ENCODE measurements around the gene CPPED1.

The CPPED1 gene

GRCh38 chr16:12673466-12673865 is 130.2 kb downstream of the CPPED1 start:
- H3K4me1 ChIP-seq (ENCODE audit: control insufficient read depth, insufficient read depth, low read length, unreplicated experiment) = peaks cover 17% of the 10 kb centered on the region
- H2AFZ ChIP-seq (ENCODE audit: low read length, unreplicated experiment) = no peak overlapping the region
- H3K27me3 ChIP-seq (ENCODE audit: insufficient read depth, low read length) = no peaks in the 10 kb centered on the region
- no peaks in the 10 kb centered on the region for H3K36me3 ChIP-seq (ENCODE audit: insufficient read depth, low read length)
- H3K79me2 ChIP-seq (ENCODE audit: control insufficient read depth, insufficient read depth, low read length, unreplicated experiment) = no peaks in the 10 kb centered on the region
- no peak overlapping the region for H3K4me3 ChIP-seq (ENCODE audit: low read depth, low read length)
- no peak overlapping the region for H3K27ac ChIP-seq (ENCODE audit: low read depth, low read length)

- H3K36me3 ChIP-seq (ENCODE audit: insufficient read depth, low read length) = no peaks in the 10 kb centered on the region
- H3K27ac ChIP-seq (ENCODE audit: low read depth, low read length) = no peak overlapping the region
Observed at GRCh38 chr16:12672986-12673385, 130.7 kb downstream of the CPPED1 start.

GRCh38 chr16:12669908-12670307 is 133.8 kb downstream of the CPPED1 start:
- H3K4me3 ChIP-seq (ENCODE audit: low read depth, low read length) = no peak overlapping the region

More at GRCh38 chr16:12672986-12673385, 130.7 kb downstream of the CPPED1 start:
- no peaks in the 10 kb centered on the region for H3K79me2 ChIP-seq (ENCODE audit: control insufficient read depth, insufficient read depth, low read length, unreplicated experiment)
- H3K27me3 ChIP-seq (ENCODE audit: insufficient read depth, low read length) = no peaks in the 10 kb centered on the region
- no peak overlapping the region for H3K4me3 ChIP-seq (ENCODE audit: low read depth, low read length)
- no peak overlapping the region for H2AFZ ChIP-seq (ENCODE audit: low read length, unreplicated experiment)
- H3K4me1 ChIP-seq (ENCODE audit: control insufficient read depth, insufficient read depth, low read length, unreplicated experiment) = peaks cover 17% of the 10 kb centered on the region

GRCh38 chr16:12667909-12668308 is 135.8 kb downstream of the CPPED1 start:
- Histone ChIP-seq H3K4me1 (ENCODE audit: control insufficient read depth, insufficient read depth, low read length, unreplicated experiment) (no peaks in the 10 kb centered on the region), H3K79me2 (ENCODE audit: control insufficient read depth, insufficient read depth, low read length, unreplicated experiment) (no peaks in the 10 kb centered on the region), H3K27ac (ENCODE audit: low read depth, low read length) (no peak overlapping the region), H3K27me3 (ENCODE audit: insufficient read depth, low read length) (no peaks in the 10 kb centered on the region), H2AFZ (ENCODE audit: low read length, unreplicated experiment) (no peak overlapping the region), H3K36me3 (ENCODE audit: insufficient read depth, low read length) (0 out of 2 replicates have a peak, but pooled peaks cover 4% of the 10 kb centered on the region), H3K4me3 (ENCODE audit: low read depth, low read length) (no peak overlapping the region)

More at GRCh38 chr16:12669908-12670307, 133.8 kb downstream of the CPPED1 start:
- peaks cover 3% of the 10 kb centered on the region for H3K4me1 ChIP-seq (ENCODE audit: control insufficient read depth, insufficient read depth, low read length, unreplicated experiment)
- no peaks in the 10 kb centered on the region for H3K36me3 ChIP-seq (ENCODE audit: insufficient read depth, low read length)
- no peaks in the 10 kb centered on the region for H3K79me2 ChIP-seq (ENCODE audit: control insufficient read depth, insufficient read depth, low read length, unreplicated experiment)
- H2AFZ ChIP-seq (ENCODE audit: low read length, unreplicated experiment) = no peak overlapping the region
- no peak overlapping the region for H3K27ac ChIP-seq (ENCODE audit: low read depth, low read length)
- no peaks in the 10 kb centered on the region for H3K27me3 ChIP-seq (ENCODE audit: insufficient read depth, low read length)

- no peak overlapping the region for H3K27ac ChIP-seq (ENCODE audit: low read depth, low read length)
- no peak overlapping the region for H2AFZ ChIP-seq (ENCODE audit: low read length, unreplicated experiment)
- H3K4me1 ChIP-seq (ENCODE audit: control insufficient read depth, insufficient read depth, low read length, unreplicated experiment) = no peaks in the 10 kb centered on the region
- no peaks in the 10 kb centered on the region for H3K79me2 ChIP-seq (ENCODE audit: control insufficient read depth, insufficient read depth, low read length, unreplicated experiment)
- no peak overlapping the region for H3K4me3 ChIP-seq (ENCODE audit: low read depth, low read length)
- no peaks in the 10 kb centered on the region for H3K27me3 ChIP-seq (ENCODE audit: insufficient read depth, low read length)
- 0 out of 2 replicates have a peak, but pooled peaks cover 4% of the 10 kb centered on the region for H3K36me3 ChIP-seq (ENCODE audit: insufficient read depth, low read length)
Observed at GRCh38 chr16:12664164-12664733, 139.4 kb downstream of the CPPED1 start.

GRCh38 chr16:12661656-12662172 is 142.0 kb downstream of the CPPED1 start:
- Histone ChIP-seq H3K4me3 (ENCODE audit: low read depth, low read length) (no peak overlapping the region), H3K36me3 (ENCODE audit: insufficient read depth, low read length) (0 out of 2 replicates have a peak, but pooled peaks cover 4% of the 10 kb centered on the region), H3K27ac (ENCODE audit: low read depth, low read length) (no peak overlapping the region), H2AFZ (ENCODE audit: low read length, unreplicated experiment) (no peak overlapping the region), H3K4me1 (ENCODE audit: control insufficient read depth, insufficient read depth, low read length, unreplicated experiment) (no peaks in the 10 kb centered on the region), H3K27me3 (ENCODE audit: insufficient read depth, low read length) (no peaks in the 10 kb centered on the region), H3K79me2 (ENCODE audit: control insufficient read depth, insufficient read depth, low read length, unreplicated experiment) (no peaks in the 10 kb centered on the region)

GRCh38 chr16:12659871-12660270 is 143.8 kb downstream of the CPPED1 start:
- no peak overlapping the region for H3K4me3 ChIP-seq (ENCODE audit: low read depth, low read length)
- no peaks in the 10 kb centered on the region for H3K27me3 ChIP-seq (ENCODE audit: insufficient read depth, low read length)
- H3K27ac ChIP-seq (ENCODE audit: low read depth, low read length) = no peak overlapping the region
- H3K79me2 ChIP-seq (ENCODE audit: control insufficient read depth, insufficient read depth, low read length, unreplicated experiment) = no peaks in the 10 kb centered on the region
- H3K36me3 ChIP-seq (ENCODE audit: insufficient read depth, low read length) = 0 out of 2 replicates have a peak, but pooled peaks cover 4% of the 10 kb centered on the region
- no peak overlapping the region for H2AFZ ChIP-seq (ENCODE audit: low read length, unreplicated experiment)
- no peaks in the 10 kb centered on the region for H3K4me1 ChIP-seq (ENCODE audit: control insufficient read depth, insufficient read depth, low read length, unreplicated experiment)

GRCh38 chr16:12658506-12658905 is 145.2 kb downstream of the CPPED1 start:
- H3K4me1 ChIP-seq (ENCODE audit: control insufficient read depth, insufficient read depth, low read length, unreplicated experiment) = no peaks in the 10 kb centered on the region
- no peak overlapping the region for H3K27ac ChIP-seq (ENCODE audit: low read depth, low read length)
- H3K27me3 ChIP-seq (ENCODE audit: insufficient read depth, low read length) = no peaks in the 10 kb centered on the region
- no peaks in the 10 kb centered on the region for H3K79me2 ChIP-seq (ENCODE audit: control insufficient read depth, insufficient read depth, low read length, unreplicated experiment)
- no peak overlapping the region for H3K4me3 ChIP-seq (ENCODE audit: low read depth, low read length)
- no peak overlapping the region for H2AFZ ChIP-seq (ENCODE audit: low read length, unreplicated experiment)
- H3K36me3 ChIP-seq (ENCODE audit: insufficient read depth, low read length) = 0 out of 2 replicates have a peak, but pooled peaks cover under 1% of the 10 kb centered on the region

- Histone ChIP-seq H3K27me3 (ENCODE audit: insufficient read depth, low read length) (peaks cover 5% of the 10 kb centered on the region), H3K4me1 (ENCODE audit: control insufficient read depth, insufficient read depth, low read length, unreplicated experiment) (no peaks in the 10 kb centered on the region), H2AFZ (ENCODE audit: low read length, unreplicated experiment) (no peak overlapping the region), H3K79me2 (ENCODE audit: control insufficient read depth, insufficient read depth, low read length, unreplicated experiment) (no peaks in the 10 kb centered on the region), H3K4me3 (ENCODE audit: low read depth, low read length) (no peak overlapping the region), H3K27ac (ENCODE audit: low read depth, low read length) (no peak overlapping the region), H3K36me3 (ENCODE audit: insufficient read depth, low read length) (no peaks in the 10 kb centered on the region)
Observed at GRCh38 chr16:12655537-12655936, 148.2 kb downstream of the CPPED1 start.

GRCh38 chr16:12653820-12654392 is 149.8 kb downstream of the CPPED1 start:
- H3K36me3 ChIP-seq (ENCODE audit: insufficient read depth, low read length) = no peaks in the 10 kb centered on the region
- no peaks in the 10 kb centered on the region for H3K4me1 ChIP-seq (ENCODE audit: control insufficient read depth, insufficient read depth, low read length, unreplicated experiment)
- no peaks in the 10 kb centered on the region for H3K79me2 ChIP-seq (ENCODE audit: control insufficient read depth, insufficient read depth, low read length, unreplicated experiment)
- no peak overlapping the region for H2AFZ ChIP-seq (ENCODE audit: low read length, unreplicated experiment)
- no peak overlapping the region for H3K27ac ChIP-seq (ENCODE audit: low read depth, low read length)
- H3K4me3 ChIP-seq (ENCODE audit: low read depth, low read length) = no peak overlapping the region
- peaks cover 5% of the 10 kb centered on the region for H3K27me3 ChIP-seq (ENCODE audit: insufficient read depth, low read length)

GRCh38 chr16:12652924-12653323 is 150.8 kb downstream of the CPPED1 start:
- H2AFZ ChIP-seq (ENCODE audit: low read length, unreplicated experiment) = no peak overlapping the region
- peaks cover 5% of the 10 kb centered on the region for H3K27me3 ChIP-seq (ENCODE audit: insufficient read depth, low read length)
- H3K36me3 ChIP-seq (ENCODE audit: insufficient read depth, low read length) = no peaks in the 10 kb centered on the region
- H3K4me3 ChIP-seq (ENCODE audit: low read depth, low read length) = no peak overlapping the region
- H3K4me1 ChIP-seq (ENCODE audit: control insufficient read depth, insufficient read depth, low read length, unreplicated experiment) = no peaks in the 10 kb centered on the region
- no peak overlapping the region for H3K27ac ChIP-seq (ENCODE audit: low read depth, low read length)
- H3K79me2 ChIP-seq (ENCODE audit: control insufficient read depth, insufficient read depth, low read length, unreplicated experiment) = no peaks in the 10 kb centered on the region
